Measurements from ENCODE around the gene CWC27. TPM values are rescaled to one million over a fixed set of nuclear protein-coding genes. Genes with fewer than 3 reads are reported as not detected.

Gene CWC27, protein sequence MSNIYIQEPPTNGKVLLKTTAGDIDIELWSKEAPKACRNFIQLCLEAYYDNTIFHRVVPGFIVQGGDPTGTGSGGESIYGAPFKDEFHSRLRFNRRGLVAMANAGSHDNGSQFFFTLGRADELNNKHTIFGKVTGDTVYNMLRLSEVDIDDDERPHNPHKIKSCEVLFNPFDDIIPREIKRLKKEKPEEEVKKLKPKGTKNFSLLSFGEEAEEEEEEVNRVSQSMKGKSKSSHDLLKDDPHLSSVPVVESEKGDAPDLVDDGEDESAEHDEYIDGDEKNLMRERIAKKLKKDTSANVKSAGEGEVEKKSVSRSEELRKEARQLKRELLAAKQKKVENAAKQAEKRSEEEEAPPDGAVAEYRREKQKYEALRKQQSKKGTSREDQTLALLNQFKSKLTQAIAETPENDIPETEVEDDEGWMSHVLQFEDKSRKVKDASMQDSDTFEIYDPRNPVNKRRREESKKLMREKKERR
- 12.7 to 19.0 TPM (median 15.6 TPM) in 5 replicates for total RNA-seq (2022; extraction: Qiagen RNA extraction; ENCODE audit: low read depth)

DNA sequence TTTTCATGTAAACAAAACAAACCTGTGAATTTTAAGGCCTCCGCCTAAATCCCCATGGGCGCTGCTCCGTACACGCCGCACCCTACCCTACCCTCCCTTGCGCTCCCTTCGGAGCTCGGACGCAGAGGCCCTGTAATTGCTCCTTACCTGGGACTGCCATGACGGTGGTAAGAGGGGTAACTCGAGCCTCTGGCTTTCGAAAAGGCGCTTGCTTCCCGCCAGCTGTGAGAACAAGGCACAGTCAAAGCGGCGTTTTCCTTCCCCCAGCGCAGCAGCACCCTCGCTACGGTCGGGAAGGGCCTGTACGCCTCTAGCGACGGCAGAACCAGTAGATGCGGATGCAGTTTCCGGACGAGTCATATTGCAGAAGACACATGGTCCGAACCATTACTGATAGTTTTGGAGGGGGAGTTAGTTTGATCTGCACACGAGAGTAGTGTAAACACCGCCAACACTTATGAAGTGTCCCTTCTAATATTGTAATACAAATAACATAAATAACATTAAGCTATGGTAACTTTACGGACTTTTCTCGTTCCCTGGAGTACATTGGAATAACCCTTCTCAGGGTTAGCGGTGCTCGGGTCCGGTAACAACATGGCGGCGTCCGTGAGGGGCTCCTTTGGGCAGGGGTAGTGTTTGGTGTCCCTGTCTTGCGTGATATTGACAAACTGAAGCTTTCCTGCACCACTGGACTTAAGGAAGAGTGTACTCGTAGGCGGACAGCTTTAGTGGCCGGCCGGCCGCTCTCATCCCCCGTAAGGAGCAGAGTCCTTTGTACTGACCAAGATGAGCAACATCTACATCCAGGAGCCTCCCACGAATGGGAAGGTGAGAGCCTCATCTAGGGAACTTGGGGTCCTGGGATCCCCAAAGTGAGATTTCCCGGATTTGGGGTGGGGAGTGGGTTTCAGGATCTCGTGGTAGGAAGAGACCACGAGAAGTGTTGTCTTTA lies at the start of gene CWC27, which contains the start of gene SREK1IP1:
CWC27 (plus strand) TSS at position 573 of the 955 bp plus-strand sequence; CDS start at position 790, 217 bp downstream.
SREK1IP1 (minus strand) TSS at position 334 of the 955 bp plus-strand sequence; CDS start at position 160, 174 bp downstream.

Other genes with a start within 250 kb of the CWC27 start
- gene SHISAL2B, start 78.4 kb upstream of the CWC27 start, total RNA-seq (2022; extraction: Qiagen RNA extraction; ENCODE audit: low read depth), result not detected in 5 replicates
- 6.7 to 12.1 TPM (median 9.3 TPM) in 5 replicates for gene SREK1IP1, start 239 bp upstream of the CWC27 start, total RNA-seq (2022; extraction: Qiagen RNA extraction; ENCODE audit: low read depth)